Right ventricle myocardium superior (tissue), 1 donor: ENCODE data around the gene ABCB11. TPM values are rescaled to one million over a fixed set of nuclear protein-coding genes. Genes with fewer than 3 reads are reported as not detected.
"Not testable (repeated sequence)": the region's sequence is repeated elsewhere in the genome, so short reads cannot be mapped to it uniquely, and the experiment has no call there.

Experiments used
- ATAC-seq: fragments of 200-7000 bp; cut with Tn5 transposase; one replicate; pipeline ENCODE4 v1.9.1; 2020; ENCODE audit warnings: mild to moderate bottlenecking; ENCODE audit not compliant: poor library complexity
- DNase-seq: peaks from one replicate; pipeline ENCODE4 v3.0.0-alpha.2; 2020
- intact Hi-C: fragments of 100-400 bp; cut with DNase I; formaldehyde crosslinking; loops from one replicate; pipeline ENCODE4 v1.11.2; 2022
- total RNA-seq: library from RNA; stranded (reverse); fragmentation: NEBNext Ultra II Directional; extraction: Animal tissue kit (Norgen Biotek cat#: 25700); gene quantifications from one replicate; pipeline ENCODE4 v1.2.1, GENCODE V29; 2021
- donor health status: DM: no; HTN: yes; CAD: no; lungs with severe emphysema.

The ABCB11 gene
- total RNA-seq, 1 donor from 2014 or later = 0.13 TPM

DNA sequence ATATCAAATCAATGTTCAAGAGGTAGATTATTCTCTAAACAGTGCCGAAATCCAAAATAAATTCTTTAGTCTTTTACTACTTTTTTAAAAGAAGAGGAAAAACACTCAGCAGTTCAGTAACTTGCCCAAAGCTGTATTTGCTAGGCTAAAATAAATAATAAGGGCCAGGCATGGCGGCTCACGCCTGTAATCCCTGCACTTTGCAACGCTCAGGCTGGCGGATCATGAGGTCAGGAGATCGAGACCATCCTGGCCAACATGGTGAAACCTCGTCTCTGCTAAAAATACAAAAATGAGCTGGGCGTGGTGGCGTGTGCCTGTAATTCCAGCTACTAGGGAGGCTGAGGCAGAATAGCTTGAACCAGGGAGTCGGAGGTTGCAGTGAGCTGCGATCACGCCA lies 149.0 kb downstream of the ABCB11 start:
- ATAC-seq, DNase-seq, intact Hi-C loops: not testable (repeated sequence)

GRCh38 chr2:168874368-168875054 lies 156.6 kb downstream of the ABCB11 start:
- intact Hi-C loops = no loop called here
- ATAC-seq = no peak
- DNase-seq = no peak

GRCh38 chr2:168870824-168871223 lies 160.3 kb downstream of the ABCB11 start:
- intact Hi-C loops, ATAC-seq, DNase-seq: not testable (repeated sequence)

Other genes starting within 250 kb of the ABCB11 start
- gene NOSTRIN, start 228.7 kb downstream of the ABCB11 start, total RNA-seq = 14.0 TPM
- 0.38 TPM for gene SPC25, start 140.9 kb downstream of the ABCB11 start, total RNA-seq
- gene G6PC2, start 130.0 kb downstream of the ABCB11 start, total RNA-seq = not detected
- 1.3 TPM for gene DHRS9, start 38.2 kb upstream of the ABCB11 start, total RNA-seq